GM19467 (cell line): ENCODE measurements around the gene IFI27.
A peak's percentile ranks its signal among the peaks of the same experiment; 100 is the strongest.
"Not testable (repeated sequence)": the region's sequence is repeated elsewhere in the genome, so short reads cannot be mapped to it uniquely, and the experiment has no call there.

Experiments used
- ATAC-seq: cut with Tn5 transposase; IDR thresholded peaks from one replicate; pipeline ENCODE4 v1.9.1; 2021; ENCODE audit warnings: mild to moderate bottlenecking, moderate library complexity; ENCODE audit not compliant: unreplicated experiment

The IFI27 gene

DNA sequence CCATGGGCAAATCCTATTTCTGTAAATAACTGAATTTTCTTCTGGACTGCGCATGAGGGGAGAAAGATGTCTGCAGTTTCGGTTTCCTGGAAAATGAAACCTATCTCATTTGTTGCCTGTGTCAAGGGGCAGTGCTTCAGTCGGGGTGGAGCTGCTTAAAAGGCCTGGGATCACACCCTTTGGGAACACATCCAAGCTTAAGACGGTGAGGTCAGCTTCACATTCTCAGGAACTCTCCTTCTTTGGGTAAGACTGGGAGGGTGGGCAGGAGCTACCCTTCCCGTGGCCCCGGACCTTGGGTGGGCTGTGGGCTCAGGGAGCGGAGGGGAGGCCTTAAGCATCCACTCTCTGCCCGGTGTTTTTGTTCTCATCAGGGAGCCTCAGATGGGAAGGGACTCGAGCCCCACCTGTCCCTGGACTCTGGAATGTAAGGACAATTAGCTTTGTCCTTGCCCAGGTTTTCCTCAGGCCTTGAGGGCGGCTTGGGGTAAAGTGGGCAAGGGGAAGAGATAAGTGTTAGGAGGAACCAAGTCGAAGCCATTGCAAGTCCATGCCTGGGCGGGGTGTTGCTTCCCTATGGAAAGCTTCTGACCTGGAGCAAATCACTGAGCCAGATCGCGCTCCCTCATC, at the start of gene IFI27:
IFI27 (plus strand) TSS at position 185 of the 630 bp plus-strand sequence.
- no peak for ATAC-seq

DNA sequence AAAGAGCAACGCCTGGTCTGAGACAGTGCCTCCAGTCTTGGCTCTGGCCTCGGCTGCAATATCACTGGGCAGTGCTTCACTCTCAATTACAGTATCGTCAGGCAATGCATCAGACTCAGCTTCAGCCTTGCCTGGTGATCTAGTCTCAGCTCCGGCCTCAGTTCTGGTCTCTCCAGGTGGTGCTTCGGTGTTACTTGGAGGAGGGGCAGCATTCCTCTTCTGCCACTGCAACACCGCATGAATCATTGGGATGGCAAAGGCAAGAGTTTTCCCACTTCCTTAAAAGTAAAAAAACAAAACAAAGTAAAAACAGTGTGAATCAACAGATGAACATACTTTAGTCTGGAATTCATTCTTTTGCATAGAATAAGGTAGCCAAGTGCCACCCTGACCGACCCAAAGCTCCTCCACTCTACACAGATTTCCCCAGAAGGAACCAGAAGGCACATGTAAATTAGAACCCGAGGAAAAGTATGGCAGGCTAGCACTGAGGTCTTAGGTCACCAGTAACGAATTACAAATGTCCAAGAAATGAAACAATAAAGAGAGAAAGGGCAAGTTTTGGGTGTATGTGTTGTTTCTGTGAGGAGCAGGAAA, 48.1 kb upstream of the IFI27 start:
- ATAC-seq: no peak

DNA sequence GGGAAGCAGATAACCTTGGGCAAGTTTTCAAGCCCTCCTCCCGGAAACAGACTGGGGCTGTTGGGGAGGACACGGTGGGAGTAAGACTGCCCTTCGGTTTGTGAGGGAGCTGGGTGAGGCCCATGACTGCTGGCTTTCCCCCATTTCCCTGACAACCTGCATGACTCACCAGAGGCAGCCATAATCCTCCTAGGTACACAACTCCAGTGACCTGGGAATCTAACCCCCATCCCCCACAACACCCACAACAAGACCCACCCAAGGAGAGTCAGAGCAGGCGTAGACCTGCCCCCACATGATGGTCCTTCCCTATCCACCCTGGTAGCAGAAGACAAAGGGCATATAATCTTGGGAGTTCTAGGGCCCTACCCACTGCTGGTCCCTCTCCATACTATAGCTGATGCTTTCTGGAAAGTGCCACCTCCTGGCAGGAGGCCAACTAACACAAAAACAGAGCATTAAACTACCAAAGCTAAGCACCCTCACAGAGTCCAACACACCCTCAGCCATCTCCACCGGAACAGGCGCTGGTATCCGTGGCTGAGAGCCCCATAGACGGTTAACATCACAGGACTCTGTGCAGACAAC, 44.4 kb upstream of the IFI27 start:
- no peak for ATAC-seq

DNA sequence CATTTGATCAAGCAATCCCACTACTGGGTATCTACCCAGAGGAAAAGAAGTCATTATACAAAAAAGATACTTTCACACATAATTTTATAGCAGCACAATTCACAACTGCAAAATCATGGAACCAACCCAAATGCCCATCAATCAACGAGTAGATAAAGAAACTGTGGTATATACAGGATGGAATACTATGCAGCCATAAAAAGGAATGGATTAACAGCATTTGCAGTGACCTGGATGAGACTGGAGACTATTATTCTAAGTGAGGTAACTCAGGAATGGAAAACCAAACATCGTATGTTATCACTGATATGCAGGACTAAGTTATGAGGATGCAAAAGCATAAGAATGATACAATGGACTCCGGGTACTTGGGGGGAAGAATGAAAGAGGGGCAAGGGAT, 38.5 kb upstream of the IFI27 start:
- not testable (repeated sequence) for ATAC-seq

DNA sequence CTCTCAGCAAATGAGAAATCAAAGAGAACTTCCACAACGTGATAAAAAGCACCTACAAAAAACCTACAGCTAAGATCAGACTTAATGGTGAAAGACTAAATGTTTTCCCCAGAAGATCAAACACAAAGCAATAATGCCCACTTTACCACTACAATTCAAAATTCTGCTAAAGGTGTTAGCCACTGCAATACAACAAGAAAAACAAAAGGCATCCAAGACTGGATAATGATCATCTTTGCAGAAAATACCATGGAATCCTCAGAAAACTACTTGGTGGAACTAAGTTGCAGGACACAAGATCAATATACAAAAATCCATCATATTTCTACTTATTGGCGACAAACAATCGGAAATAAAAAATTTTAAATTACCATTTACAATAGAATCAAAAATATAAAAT, 36.0 kb upstream of the IFI27 start:
- ATAC-seq: no peak

DNA sequence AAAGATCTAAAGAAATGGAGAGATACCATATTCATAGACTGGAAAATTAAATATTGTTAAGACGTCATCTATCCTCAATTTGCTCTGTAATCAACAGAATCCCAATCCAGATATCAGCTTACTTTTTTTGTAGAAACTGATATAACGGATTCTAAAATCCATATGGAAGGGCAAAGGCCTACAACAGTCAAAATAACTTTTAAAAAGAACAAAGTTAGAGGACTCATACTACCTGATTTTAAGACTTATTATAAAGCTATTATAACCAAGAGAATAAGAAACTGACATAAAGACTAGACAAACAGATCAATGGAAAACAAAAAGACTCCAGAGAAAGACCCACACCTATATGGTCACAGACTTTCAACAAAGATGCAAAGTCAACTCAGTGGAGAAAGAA, 35.5 kb upstream of the IFI27 start:
- no peak for ATAC-seq

DNA sequence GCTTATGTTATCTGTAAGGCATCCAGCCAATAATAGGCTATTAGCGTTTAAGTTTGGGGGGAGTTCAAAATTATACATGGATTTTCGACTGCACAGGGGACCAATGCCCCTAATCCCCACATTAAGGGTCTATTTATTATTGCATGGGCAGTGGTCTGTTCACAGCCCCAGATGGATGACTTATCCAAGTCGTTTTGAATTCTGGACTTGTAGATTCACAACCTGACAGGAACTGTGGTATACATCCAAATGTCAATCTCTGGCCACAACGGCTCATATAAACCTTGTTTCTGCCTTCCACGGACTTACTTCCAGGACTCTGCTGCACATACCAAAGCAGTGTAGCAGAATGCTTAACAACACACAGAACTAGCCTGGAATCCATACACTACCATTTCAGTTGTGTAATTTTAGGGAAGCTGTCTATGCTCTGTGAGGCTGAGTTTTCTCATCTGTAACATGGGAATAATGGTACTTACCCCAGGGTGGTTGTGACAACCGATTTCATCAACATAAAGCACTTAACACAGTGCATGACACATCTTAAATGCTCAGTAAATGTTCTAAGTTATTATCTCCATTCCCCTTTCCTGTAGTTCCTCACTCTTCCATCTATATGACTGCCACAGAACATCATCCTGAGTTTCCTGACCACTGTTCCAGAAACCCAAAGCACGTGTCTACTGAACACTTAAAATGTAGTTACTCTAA, 33.3 kb upstream of the IFI27 start:
- no peak for ATAC-seq

DNA sequence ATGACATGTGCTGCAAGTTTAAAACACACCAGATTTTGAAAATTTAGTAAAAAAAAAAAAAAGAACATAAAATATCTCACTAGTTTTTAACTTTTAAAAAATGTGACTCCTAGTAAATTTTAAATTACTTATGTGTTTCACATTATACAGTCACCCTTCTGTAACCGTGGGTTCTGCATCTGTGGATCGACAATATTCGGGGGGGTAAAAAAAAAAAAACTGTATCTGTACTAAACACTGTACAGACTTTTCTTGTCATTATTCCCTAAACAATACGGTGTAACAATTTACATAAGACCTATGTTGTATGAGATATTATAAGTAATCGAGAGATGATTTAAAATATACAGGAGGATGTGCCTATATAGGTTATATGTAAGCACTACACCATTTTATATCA, 32.7 kb upstream of the IFI27 start:
- ATAC-seq: no peak

DNA sequence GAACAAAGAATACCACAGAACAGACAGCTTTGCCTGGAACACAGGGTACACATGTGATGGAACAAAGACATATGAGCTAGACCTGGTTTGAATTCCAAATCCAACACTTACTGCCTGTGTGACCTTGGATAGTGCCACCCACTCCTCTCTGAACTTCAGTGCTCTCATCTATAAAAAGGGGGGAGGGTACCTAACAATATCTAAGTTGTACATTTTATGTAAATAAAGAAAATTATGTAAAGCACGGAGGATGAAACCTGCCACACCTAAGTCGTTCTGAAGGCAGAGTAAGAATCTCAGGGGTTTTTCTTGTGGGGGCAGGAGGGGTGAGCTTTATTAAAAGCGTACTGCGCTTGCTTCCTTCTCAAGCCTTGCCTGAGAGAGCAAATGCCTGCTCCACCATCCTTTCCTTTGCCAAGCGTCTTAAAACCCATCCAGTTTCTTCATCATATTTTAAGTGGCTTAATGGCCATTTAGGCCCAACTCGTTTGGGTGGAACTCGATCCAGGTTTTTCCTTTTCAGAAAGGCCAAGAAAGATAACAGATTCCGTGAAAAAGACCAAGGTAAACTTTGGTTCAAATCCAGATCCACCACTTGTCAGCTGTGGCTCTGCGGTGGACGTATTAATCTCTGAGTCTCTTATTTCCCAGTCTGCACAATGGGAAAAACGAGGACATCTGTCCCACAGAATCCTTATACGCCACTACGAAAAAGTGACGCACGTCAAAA, 30.5 kb upstream of the IFI27 start:
- ATAC-seq: no peak

DNA sequence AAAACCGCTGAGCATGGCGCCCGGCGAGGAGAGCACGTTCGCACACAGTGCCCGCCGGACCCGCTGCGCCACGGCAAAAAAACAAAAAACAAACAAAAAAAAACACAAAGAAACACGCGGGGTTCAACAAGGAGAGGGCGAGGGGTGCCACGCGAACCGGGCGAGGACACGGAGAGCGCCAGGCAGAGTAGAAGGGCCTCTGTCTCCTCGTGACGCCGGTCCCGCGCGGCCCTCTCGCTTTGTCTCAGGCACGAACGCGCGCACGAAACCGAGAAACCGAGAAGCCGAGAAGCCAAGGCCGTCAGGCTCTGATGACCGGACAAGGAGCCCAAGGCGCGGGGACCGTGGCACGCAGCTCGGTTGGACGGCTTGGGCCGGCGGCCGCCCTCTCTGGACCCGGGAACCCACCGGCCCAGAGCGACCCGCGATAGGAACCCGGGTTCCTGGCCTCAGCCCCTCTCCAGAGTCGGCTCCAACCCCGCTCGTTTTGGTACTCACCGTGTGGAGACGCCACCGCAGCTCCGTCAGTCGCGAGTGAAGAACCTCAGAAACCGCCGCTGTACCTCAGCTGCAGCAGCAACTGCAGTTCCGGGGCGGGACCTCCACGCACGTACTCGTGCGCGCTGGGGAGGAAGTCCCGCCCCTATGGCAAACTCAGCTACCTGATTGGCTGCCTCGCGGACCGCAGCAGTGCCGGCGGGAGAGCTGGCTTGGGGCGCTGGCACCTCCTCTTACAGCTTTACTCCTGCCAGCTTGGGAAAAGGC, 29.7 kb upstream of the IFI27 start, which contains the start of the genes DDX24 and IFI27L1:
DDX24 (minus strand) TSS at position 582 of the 765 bp plus-strand sequence. CDS start 1,460 bp downstream, outside the sequence.
IFI27L1 (plus strand) TSS at position 690 of the 765 bp plus-strand sequence. CDS start 15,628 bp downstream, outside the sequence.
- peak; percentile 97 for ATAC-seq

DNA sequence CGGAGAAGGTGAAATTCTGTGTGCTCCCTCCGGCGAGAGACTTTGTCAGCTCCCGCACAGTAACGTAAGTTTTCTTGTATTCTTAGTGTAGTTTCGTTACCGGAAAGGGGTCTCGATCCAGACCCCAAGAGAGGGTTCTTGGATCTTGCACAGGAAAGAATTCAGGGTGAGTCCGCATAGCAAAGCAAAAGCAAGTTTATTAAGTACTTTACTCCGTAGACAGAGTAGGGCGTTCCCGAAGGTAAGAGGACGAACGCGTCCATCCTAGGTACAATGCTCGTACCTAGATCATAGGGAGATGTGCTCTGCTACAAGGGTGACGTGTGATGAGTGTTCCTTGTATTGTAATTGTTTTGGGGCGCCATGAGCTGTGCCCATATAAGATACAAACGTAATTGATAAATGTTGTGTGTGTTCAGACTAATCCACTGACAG, 29.1 kb upstream of the IFI27 start:
- peak; percentile 16 for ATAC-seq

DNA sequence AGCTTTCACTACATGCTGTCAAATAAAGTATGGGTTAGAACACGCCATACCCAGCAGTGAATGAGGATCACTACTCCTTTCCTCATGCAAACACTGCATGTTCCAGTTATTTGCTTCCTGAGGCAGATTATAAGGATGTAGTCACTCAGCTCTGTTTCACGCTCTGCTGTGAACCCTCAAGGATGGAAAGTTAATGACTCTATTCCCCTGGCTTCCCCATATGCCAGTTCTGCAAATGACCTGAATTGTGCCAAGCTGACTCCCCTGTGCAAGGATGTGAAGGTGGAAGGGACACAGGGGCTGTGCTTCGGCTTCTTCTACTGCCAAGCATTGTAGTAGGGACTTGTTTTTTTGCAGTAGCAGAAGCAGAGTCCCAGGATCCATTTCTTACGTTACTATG, 22.6 kb upstream of the IFI27 start:
- ATAC-seq: no peak

DNA sequence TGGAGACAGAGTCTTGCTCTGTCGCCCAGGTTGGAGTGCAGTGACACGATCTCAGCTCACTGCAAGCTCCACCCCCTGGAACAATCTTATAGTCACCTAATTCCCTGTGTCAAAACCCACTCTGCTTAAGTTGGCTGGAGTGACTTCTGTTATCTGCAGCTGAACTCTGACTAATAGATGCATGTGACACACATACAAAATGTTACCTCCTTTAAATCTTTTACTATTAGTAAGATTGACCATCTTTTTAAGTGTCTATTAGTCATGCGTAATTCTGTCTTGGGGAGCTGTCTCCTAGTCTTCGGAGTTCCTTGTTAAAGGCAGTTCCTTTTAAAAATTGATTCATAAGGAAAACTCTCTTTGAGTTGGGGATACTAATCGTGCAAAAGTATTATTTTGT, 22.0 kb upstream of the IFI27 start:
- ATAC-seq: no peak

DNA sequence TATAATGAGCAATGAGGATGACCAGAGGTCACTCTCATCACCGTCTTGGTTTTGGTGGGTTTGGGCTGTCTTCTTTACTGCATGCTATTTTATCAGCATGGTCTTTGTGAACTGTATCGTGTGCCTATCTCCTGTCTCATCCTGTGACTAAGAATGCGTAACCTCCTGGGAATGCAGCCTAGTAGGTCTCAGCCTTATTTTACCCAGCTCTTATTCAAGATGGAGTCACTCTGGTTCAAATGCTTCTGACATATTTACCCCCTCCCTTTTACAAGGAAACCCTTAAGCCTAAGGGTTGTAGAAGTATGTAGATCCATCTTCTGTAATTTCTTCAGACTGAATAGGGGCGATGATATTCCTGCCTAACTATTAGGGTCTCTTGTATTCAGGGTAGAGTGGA, 21.1 kb upstream of the IFI27 start:
- ATAC-seq: no peak

DNA sequence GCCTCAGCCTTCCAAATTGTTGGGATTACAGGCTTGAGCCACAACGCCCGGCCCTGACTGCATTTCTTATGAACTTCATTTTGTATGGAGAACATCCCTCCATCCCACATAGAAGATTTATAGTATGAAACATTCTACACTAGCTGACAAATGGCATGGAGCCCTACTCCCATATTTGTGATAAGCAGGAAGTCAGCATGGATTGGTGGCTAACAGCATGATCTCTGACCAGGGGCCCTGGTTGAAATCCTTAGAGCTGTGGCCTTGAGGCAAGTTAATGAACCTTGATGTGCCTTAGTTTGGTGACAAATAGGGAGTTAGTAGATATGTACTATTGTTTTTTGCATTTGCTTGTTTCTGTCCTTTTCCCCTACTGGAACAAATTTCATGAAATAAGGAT, 17.1 kb upstream of the IFI27 start:
- ATAC-seq: no peak

DNA sequence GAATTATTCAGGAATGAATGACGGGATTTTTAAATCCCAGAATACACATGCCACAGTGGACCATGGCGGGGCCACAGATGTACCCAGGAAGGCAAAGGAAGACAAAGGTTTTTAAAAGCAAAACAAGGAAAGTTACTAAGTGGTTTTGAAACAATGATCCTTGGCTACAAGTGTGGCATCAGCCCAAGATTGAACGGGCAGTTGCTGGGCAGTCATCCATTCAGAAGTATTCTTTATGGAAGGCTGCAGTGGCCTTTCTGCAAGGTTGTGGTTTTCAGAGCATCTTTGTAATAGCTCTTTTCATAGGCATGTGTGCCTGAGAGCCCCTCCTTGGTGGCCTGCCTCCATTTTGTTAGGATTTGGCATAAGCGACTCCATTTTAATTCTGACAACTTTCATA, 13.4 kb upstream of the IFI27 start:
- no peak for ATAC-seq

DNA sequence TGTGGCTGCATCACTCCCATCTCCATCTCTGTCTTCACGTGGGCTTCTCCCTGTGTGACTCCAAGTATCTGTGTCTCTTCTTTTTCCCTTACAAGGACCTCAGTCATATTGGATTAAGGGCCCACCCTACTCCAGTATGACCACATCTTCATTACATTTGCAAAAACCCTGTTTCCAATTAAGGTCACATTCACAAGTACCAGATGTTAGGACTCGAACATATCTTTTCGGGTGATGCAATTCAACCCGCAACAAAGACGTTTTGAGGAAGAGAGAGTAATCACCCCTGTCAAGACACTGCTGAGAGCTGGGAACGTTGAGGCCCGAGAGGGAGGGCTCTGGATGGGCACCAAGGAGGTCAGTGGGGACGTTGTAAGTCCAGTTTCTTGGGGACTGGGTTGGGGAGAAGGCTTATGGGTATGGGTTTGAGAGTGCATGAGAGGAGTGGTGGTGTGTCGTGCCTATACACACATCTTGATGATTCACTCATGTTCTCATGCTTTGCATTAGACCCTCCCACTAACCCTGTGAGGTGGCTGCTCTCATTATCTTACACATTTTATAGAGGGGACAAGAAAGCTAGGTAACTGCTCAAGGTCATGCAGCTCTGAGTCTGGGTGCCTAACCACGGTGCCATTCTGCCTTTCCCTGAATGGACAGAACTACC, 12.1 kb upstream of the IFI27 start:
- ATAC-seq: no peak

DNA sequence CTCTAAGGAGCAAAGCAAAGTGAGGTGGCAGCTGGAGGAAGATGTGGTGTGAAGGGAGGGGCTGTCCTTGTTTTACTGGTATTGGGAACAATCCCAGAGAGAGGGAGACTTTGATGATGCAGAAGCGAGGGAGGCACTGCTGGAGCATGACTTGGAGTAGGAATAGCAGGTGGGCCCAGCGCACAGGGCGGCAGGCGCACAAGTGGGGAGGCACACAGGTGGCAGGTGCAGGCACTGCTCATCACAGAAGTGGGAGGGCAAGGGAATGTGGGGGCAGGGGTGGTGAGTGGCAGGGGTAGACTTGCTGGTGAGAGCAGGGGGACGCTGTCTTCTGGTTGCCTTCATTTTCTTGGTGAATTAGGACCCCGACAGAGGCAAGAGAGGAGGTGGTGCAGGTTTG, 11.5 kb upstream of the IFI27 start:
- ATAC-seq: no peak

DNA sequence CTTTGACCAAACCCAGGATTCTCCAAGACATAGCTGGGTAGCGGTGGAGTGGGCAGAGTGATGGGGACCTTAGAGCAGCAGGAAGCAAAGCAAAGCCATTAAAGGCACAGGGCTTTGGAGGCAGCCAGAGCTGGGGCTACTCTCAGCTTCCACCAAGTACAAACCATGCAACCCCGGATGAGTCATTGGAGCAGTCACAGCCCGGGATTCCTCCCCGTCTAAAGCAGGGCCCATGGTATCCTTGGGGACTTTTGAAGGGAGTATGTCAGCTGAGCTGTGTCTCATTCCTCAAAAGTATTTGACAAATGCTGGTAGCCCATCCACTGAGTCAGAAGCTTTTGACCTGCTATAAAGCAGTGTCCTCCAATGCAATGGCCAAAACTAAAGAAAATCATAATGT, 9.7 kb upstream of the IFI27 start:
- no peak for ATAC-seq

DNA sequence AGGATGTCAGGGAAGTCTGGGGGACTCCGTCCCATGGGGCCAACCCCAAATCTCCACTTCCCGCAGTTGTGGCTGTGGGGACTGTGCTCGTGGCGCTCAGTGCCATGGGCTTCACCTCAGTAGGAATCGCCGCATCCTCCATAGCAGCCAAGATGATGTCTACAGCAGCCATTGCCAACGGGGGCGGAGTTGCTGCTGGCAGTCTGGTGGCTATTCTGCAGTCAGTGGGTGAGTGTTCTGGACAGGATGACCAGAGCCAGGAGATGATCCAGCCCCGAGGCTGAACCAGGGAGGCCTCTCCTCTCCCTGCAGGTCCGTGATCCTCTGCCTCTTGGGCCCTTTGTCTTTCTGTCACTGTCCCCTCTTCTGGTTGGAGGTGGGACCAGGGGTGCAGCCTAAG, 8.8 kb upstream of the IFI27 start:
- ATAC-seq: no peak
